ENCODE measurements around the gene CDK6.

GRCh38 chr7:92793656-92794205 lies 42.6 kb downstream of the CDK6 start:
- TF ChIP-seq, protein P1, sequence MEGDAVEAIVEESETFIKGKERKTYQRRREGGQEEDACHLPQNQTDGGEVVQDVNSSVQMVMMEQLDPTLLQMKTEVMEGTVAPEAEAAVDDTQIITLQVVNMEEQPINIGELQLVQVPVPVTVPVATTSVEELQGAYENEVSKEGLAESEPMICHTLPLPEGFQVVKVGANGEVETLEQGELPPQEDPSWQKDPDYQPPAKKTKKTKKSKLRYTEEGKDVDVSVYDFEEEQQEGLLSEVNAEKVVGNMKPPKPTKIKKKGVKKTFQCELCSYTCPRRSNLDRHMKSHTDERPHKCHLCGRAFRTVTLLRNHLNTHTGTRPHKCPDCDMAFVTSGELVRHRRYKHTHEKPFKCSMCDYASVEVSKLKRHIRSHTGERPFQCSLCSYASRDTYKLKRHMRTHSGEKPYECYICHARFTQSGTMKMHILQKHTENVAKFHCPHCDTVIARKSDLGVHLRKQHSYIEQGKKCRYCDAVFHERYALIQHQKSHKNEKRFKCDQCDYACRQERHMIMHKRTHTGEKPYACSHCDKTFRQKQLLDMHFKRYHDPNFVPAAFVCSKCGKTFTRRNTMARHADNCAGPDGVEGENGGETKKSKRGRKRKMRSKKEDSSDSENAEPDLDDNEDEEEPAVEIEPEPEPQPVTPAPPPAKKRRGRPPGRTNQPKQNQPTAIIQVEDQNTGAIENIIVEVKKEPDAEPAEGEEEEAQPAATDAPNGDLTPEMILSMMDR (IDR thresholded peaks at IDR 0.05 in 2 of 3, conservative IDR thresholded peaks at IDR 0.05 in 1 of 3; ENCODE audit: control insufficient read depth in 2 of 3, extremely low read depth in 1 of 3, insufficient read depth in 1 of 3, low read depth in 3 of 3, low read length in 3 of 3), result no peak
- TF ChIP-seq USF1 (IDR thresholded peaks at IDR 0.05; ENCODE audit: borderline replicate concordance, extremely low read length, insufficient read depth, low read depth, low read length), result no peak
- TF ChIP-seq, protein P2, sequence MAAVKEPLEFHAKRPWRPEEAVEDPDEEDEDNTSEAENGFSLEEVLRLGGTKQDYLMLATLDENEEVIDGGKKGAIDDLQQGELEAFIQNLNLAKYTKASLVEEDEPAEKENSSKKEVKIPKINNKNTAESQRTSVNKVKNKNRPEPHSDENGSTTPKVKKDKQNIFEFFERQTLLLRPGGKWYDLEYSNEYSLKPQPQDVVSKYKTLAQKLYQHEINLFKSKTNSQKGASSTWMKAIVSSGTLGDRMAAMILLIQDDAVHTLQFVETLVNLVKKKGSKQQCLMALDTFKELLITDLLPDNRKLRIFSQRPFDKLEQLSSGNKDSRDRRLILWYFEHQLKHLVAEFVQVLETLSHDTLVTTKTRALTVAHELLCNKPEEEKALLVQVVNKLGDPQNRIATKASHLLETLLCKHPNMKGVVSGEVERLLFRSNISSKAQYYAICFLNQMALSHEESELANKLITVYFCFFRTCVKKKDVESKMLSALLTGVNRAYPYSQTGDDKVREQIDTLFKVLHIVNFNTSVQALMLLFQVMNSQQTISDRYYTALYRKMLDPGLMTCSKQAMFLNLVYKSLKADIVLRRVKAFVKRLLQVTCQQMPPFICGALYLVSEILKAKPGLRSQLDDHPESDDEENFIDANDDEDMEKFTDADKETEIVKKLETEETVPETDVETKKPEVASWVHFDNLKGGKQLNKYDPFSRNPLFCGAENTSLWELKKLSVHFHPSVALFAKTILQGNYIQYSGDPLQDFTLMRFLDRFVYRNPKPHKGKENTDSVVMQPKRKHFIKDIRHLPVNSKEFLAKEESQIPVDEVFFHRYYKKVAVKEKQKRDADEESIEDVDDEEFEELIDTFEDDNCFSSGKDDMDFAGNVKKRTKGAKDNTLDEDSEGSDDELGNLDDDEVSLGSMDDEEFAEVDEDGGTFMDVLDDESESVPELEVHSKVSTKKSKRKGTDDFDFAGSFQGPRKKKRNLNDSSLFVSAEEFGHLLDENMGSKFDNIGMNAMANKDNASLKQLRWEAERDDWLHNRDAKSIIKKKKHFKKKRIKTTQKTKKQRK (IDR thresholded peaks at IDR 0.05; ENCODE audit: low read depth, low read length), result no peak
- TF ChIP-seq YY1 (IDR thresholded peaks at IDR 0.05; ENCODE audit: low read depth, low read length), result no peak
- TF ChIP-seq, protein P3, sequence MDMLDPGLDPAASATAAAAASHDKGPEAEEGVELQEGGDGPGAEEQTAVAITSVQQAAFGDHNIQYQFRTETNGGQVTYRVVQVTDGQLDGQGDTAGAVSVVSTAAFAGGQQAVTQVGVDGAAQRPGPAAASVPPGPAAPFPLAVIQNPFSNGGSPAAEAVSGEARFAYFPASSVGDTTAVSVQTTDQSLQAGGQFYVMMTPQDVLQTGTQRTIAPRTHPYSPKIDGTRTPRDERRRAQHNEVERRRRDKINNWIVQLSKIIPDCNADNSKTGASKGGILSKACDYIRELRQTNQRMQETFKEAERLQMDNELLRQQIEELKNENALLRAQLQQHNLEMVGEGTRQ (IDR thresholded peaks at IDR 0.05; ENCODE audit: borderline replicate concordance, low read depth, low read length), result no peak
- TF ChIP-seq PAX8 (IDR thresholded peaks at IDR 0.05), result no peak

All from GM12878 (cell line).